ENCODE data around the gene CRX.
"Not testable (repeated sequence)": the region's sequence is repeated elsewhere in the genome, so short reads cannot be mapped to it uniquely, and the experiment has no call there.

CRX gene

GRCh38 chr19:47821460-47822020 lies at the start of gene CRX:
Gene CRX (plus strand): TSS chr19:47821937. CDS start chr19:47834444, 12,507 bp downstream.
- no peak for DNase-seq (ENCODE audit: low spot score)

DNA sequence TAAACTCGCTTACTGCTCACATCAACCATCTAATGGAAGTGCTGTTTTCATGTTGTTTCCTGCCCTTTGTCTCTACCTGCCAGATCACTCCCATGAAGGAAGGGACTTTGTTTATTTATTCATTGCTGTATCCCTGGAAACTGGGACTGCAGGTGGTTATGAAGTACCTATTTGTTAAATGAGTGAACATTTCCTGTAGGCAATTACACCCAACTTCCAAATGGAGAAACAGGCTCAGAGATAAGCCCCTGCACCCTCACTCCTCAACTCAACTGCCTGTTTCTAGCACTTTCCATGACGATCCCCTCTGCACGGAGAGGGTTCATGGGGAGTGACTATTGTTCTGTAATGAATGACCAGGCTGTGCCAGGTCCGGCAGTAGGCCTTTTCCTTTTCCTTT lies 45.2 kb upstream of the CRX start:
- no peak for DNase-seq (ENCODE audit: low spot score)

GRCh38 chr19:47777245-47778048 lies 44.3 kb upstream of the CRX start:
- not testable (repeated sequence) for DNase-seq (ENCODE audit: low spot score)

GRCh38 chr19:47778049-47778953 lies 43.4 kb upstream of the CRX start, which contains the start of gene SELENOW:
Gene SELENOW (plus strand): TSS chr19:47778703. CDS start chr19:47778786, 83 bp downstream.
- peak; percentile 52 for DNase-seq (ENCODE audit: low spot score)

DNA sequence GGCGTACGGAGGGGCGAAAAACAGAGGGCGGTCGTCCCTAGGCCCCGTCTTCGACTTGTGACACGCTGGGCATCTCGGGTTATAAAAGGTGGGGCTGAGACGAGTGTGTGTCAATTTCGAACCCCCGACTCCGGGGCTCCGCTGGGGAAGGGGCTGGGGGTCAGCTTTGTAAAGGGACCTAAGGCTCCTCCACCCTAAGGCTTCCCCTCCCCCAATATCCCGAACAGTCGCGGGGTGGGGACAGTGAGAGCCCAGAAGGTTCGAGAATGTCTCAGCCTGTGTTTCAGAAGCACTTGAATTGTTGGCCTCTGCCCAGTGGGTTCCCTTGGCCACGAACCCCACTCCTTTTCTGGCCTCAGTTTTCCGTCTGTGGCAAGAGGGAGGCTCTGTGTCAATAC lies 42.8 kb upstream of the CRX start:
- DNase-seq (ENCODE audit: low spot score): no peak

GRCh38 chr19:47779524-47780214 lies 42.1 kb upstream of the CRX start:
- DNase-seq (ENCODE audit: low spot score): no peak

DNA sequence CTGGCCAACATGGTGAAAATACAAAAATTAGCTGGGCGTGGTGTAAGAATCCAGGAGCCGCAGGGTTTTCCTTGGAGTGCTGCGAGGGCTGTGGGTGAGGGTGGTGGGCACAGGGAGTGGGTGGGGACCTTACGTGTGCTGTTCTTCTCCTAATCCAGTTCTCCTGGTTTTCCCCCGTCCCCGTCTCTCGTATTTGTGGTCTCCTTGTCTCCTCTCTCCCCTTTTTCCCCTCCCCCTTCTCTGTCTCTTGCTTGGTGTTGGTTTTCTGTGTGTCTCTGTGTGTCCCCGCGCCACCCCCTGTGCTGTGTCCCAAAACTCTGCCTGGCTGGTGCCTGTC lies 41.6 kb upstream of the CRX start:
- no peak for DNase-seq (ENCODE audit: low spot score)

DNA sequence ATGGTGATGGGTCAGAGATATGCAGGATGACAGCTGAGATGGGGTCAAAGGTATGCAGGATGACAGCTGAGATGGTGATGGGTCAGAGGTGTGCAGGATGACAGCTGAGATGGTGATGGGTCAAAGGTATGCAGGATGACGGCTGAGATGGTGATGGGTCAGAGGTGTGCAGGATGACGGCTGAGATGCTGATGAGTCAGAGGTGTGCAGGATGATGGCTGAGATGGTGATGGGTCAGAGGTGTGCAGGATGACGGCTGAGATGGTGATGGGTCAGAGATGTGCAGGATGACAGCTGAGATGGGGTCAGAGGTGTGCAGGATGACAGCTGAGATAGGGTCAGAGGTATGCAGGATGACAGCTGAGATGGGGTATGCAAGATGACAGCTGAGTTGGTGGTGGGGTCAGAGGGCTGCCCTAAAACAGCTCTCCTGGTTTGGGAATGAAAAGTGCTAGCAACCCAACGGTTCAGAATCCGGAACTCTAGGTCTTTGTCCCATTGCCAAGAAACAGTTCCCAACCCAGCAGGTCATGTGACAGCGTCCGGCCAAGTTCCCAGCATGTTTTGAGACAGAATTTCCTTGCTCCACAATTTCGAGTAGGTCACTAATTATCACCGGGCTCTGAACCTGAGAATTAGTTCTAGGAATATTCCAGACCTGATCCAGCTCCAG lies 40.0 kb upstream of the CRX start:
- DNase-seq (ENCODE audit: low spot score): no peak

DNA sequence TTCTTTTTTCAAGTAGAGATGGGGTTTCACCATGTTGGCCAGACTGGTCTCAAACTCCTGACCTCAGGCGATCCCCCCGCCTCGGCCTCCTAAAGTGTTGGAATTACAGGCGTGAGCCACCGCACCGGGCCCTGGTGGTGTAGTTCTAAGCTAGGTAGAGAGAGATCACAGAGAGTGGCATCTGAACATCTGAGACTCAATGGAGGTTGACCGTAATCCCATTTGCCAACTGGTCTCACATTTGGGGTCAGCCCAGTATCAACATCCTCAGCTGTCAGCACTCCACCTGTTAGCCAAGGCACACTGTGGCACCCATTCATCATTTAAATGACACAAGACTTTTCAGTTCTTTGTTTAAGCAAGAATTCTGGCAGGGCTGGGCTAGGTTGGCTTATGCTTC lies 35.2 kb upstream of the CRX start:
- no peak for DNase-seq (ENCODE audit: low spot score)

GRCh38 chr19:47787307-47787706 lies 34.4 kb upstream of the CRX start:
- not testable (repeated sequence) for DNase-seq (ENCODE audit: low spot score)

DNA sequence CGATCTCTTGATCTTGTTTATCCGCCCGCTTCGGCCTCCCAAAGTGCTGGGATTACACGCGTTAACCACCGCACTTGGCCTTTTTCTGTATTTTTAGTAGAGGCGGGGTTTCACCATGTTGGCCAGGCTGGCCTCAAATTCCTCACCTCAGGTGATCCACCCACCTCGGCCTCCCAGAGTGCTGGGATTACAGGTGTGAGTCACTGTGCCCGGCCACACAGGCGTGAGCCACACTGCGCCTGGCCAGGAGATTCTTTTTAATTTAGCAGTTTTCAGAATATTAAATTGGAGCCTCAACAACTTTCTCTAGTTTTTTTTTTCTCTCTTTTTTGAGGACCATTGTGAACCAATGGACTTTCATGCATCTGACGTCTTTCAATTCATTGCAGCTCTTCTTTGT lies 31.9 kb upstream of the CRX start:
- DNase-seq (ENCODE audit: low spot score): not testable (repeated sequence)

DNA sequence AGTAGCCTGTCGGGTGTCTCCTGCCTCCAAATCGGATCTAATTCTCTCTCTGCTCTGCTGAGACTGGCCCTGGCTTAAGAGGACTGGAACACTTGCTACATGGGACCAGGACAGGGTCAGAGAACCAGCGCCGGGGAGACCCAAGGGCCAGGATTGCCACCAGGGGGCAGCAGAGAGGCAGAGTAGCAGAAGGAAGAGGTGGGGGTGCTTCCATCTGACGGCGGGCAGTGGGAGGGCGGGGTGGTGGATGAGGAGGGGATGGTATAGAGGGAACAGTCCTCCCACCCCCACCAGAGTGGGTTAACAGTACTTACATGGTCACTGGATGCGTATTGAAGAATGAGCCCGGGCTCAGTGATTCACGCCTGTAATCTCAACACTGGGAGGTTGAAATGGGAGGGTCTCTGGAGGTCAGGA lies 31.3 kb upstream of the CRX start:
- DNase-seq (ENCODE audit: low spot score): peak; percentile 75

- DNase-seq (ENCODE audit: low spot score): no peak
These were observed 29.1 kb upstream of the CRX start for GRCh38 chr19:47792616-47793015.

DNA sequence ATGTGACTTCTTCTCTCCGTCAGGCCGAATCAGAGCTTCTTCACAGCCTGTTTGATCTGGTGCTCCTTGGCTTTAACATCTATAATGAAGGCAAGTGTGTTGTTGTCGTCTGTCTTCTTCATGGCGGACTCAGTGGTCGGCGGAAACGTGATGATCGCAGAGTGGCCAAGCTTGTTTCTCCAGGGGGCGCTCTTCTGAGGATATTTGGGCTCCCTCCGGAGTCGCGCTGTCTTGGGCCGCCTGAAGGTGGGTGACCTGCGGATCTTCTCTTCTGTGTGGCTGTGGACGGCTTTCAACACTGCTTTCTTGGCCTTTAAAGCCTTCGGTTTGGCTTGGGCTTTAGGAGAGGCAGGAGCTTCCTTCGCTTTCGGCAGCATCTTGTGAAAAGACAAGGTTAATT lies 27.2 kb upstream of the CRX start:
- no peak for DNase-seq (ENCODE audit: low spot score)

GRCh38 chr19:47796785-47797184 lies 25.0 kb upstream of the CRX start:
- DNase-seq (ENCODE audit: low spot score): no peak

DNA sequence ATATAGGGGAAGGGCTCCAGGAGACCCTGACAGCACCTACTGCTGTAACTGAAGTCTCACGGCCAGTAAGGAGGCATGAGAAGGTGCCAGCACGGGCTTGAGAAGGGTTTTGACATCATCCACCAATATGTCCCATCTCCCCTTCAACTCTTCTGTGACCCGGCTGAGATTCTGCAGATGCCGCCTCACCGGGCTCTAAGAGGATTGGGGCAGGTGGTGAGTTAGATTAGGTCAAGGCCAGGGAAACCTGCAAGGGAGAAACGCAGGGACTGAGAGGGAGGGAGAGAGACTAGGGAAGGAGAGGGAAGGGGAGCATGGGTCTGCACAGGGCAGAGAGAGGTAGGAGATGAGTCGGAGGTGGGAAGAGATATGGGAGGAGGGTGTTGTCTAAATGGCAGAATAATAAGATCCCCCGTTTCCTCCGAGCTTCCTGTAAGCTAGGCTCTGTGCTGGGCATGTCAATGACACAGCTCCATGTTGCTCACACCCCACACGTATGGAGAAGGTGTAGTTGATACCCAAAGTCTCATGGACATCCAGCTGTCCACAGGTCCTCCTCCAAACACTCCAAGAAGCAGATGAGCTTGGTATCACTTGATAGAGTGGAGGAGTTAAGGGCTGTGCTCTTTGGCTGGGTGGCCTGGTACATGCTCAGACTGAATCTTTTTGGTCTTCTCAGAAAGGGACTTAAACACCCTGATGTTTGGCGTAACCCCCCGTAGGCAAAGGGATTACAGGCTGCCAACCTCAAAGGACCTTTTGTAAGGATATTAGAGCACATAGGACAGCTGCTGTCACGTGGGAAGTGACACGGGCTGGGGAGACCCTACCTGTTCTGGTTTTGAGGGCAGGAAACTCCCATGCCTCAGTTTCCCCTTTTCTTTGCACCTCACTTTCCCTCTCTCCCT lies 23.5 kb upstream of the CRX start:
- DNase-seq (ENCODE audit: low spot score): no peak

DNA sequence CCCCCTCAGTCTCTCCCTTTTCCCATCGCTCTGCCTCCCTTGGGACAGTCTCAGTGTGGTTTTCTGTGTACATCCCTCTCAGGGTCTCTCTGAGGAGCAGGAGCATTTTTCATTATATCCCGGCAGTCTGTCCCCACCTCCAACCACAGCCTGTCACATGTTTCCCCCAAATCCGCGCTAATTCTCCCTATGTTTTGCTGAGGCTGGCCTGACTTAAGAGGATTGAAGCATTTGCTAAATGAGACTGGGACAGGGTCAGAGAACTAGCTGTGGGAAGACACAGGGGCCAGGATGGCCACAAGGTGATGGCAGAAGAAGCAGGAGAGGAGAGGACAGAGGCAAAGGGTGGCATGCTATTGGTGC lies 22.9 kb upstream of the CRX start:
- no peak for DNase-seq (ENCODE audit: low spot score)

DNA sequence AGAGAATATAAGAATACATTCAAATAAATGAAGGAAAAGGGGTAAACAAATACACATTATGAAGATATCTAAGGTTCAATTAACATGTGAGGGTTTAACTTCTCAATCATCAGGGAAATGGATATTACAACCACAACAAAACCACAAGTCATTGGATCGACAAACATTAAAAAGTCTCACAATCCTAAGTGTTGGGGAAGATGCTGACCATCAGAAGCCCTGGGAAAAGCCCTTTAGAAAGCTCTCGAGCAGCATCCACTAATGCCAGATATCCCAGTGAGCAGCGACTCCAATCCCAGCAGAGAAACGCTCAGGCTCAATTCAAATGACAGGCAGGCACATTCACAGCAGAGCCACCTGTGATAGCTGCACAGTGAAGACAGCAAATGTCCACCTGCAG lies 20.5 kb upstream of the CRX start:
- no peak for DNase-seq (ENCODE audit: low spot score)

DNA sequence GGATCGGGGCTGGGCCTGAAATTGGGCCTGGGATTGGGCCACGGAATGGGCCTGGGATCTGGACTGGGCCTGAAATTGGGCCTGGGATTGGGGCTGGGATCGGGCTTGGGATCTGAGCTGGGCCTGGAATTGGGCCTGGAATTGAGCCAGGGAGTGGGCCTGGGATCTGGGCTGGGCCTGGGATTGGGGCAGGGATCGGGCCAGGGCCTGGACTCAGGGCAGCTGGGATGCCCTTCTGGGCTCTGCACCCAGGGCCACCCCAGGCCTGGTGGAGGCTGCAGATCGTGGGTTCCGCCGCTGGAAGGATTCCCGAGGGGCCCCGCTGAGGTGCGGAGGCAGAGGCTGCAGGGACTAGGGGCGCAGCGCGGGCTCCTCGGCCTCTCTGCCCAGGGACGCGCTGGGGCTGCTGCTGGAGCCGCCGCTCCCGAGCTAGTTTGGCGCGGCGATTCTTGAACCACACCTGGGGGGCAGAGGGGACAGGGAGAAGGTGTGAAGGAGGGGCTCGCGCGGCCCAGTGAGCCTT lies 19.2 kb upstream of the CRX start:
- no peak for DNase-seq (ENCODE audit: low spot score)

- not testable (repeated sequence) for DNase-seq (ENCODE audit: low spot score)
These were observed 18.6 kb upstream of the CRX start for GRCh38 chr19:47803148-47803547.
